Calu3 (cell line): ENCODE results near the gene YPEL1. TPM values are rescaled to one million over a fixed set of nuclear protein-coding genes. Genes with fewer than 3 reads are reported as not detected.

Experiments
- BruUV-seq: library from RNA; stranded (reverse); fragments of 400-500 nt; replicated peaks from 2 replicates; lab custom pipeline; 2021; lab: Mats Ljungman, UMichigan
- CTCF ChIA-PET: fragments of 300-600 bp; sonication (Branson Sonifier 250); formaldehyde crosslinking; loops from one replicate; lab custom pipeline; 2022; ENCODE audit warnings: antibody characterized with exemption; lab: Charles Lee
- DNase-seq: peaks from one replicate; pipeline ENCODE4 v3.0.0; 2022
- H3K27ac Mint-ChIP-seq: one replicate; pipeline ENCODE4 v1.8.0; 2022; ENCODE audit warnings: mixed read lengths; ENCODE audit not compliant: unreplicated experiment
- H3K27me3 Mint-ChIP-seq: one replicate; pipeline ENCODE4 v1.8.0; 2022; ENCODE audit warnings: mixed read lengths; ENCODE audit not compliant: unreplicated experiment
- H3K36me3 Mint-ChIP-seq: one replicate; pipeline ENCODE4 v1.8.0; 2022; ENCODE audit warnings: mild to moderate bottlenecking, moderate library complexity, mixed read lengths; ENCODE audit not compliant: insufficient read depth, unreplicated experiment
- H3K4me1 Mint-ChIP-seq: one replicate; pipeline ENCODE4 v1.8.0; 2022; ENCODE audit warnings: mild to moderate bottlenecking, low read depth, mixed read lengths; ENCODE audit not compliant: unreplicated experiment
- H3K4me3 Mint-ChIP-seq: one replicate; pipeline ENCODE4 v1.8.0; 2022; ENCODE audit warnings: mild to moderate bottlenecking, low read depth, moderate library complexity, mixed read lengths; ENCODE audit not compliant: unreplicated experiment
- H3K9me3 Mint-ChIP-seq: one replicate; pipeline ENCODE4 v1.8.0; 2022; ENCODE audit warnings: low read depth, mixed read lengths; ENCODE audit not compliant: unreplicated experiment
- CTCF ChIP-seq: fragments of 200-600 bp; IDR thresholded peaks from one replicate; pipeline ENCODE4 v1.8.0; 2022; ENCODE audit warnings: antibody characterized with exemption; ENCODE audit not compliant: unreplicated experiment
- intact Hi-C: fragments of 100-400 bp; cut with micrococcal nuclease; formaldehyde crosslinking; loops from one replicate; pipeline ENCODE4 v1.10.0; 2022; ENCODE audit not compliant: unreplicated experiment
- total RNA-seq: library from RNA; stranded (reverse); gene quantifications from 2 replicates; pipeline ENCODE4 v1.2.3, GENCODE V29; 2022

YPEL1 gene
- total RNA-seq, 1 experiment from 2014 or later: 3.3 TPM

GRCh38 chr22:21755851-21756284, 20.3 kb upstream of the YPEL1 start:
- H3K27ac Mint-ChIP-seq: no peak overlapping the region
- H3K9me3 Mint-ChIP-seq: no peaks in the 10 kb centered on the region
- CTCF ChIA-PET: no interaction called here
- no peak for DNase-seq
- peaks cover 25% of the 10 kb centered on the region for H3K36me3 Mint-ChIP-seq
- no peak overlapping the region for H3K4me3 Mint-ChIP-seq
- no TSS peak for BruUV-seq
- H3K4me1 Mint-ChIP-seq: peaks cover 7% of the 10 kb centered on the region
- intact Hi-C loops: no loop called here
- H3K27me3 Mint-ChIP-seq: no peaks in the 10 kb centered on the region
- TF ChIP-seq CTCF: no peak

- intact Hi-C loops: no loop called here
- Mint-ChIP-seq H3K4me1 (peaks cover 7% of the 10 kb centered on the region), H3K36me3 (peaks cover 25% of the 10 kb centered on the region), H3K9me3 (no peaks in the 10 kb centered on the region), H3K27ac (no peak overlapping the region), H3K4me3 (no peak overlapping the region), H3K27me3 (no peaks in the 10 kb centered on the region)
- CTCF ChIA-PET: no interaction called here
- DNase-seq: no peak
- TF ChIP-seq CTCF: no peak
- no TSS peak for BruUV-seq
These were observed 18.9 kb upstream of the YPEL1 start for GRCh38 chr22:21754523-21754922.

GRCh38 chr22:21753374-21754111, 17.9 kb upstream of the YPEL1 start:
- BruUV-seq: no TSS peak
- H3K27ac Mint-ChIP-seq: no peak overlapping the region
- intact Hi-C loops: no loop called here
- CTCF ChIA-PET: no interaction called here
- peaks cover 7% of the 10 kb centered on the region for H3K4me1 Mint-ChIP-seq
- DNase-seq: no peak
- H3K4me3 Mint-ChIP-seq: no peak overlapping the region
- no peaks in the 10 kb centered on the region for H3K27me3 Mint-ChIP-seq
- TF ChIP-seq CTCF: no peak
- H3K9me3 Mint-ChIP-seq: no peaks in the 10 kb centered on the region
- peaks cover 25% of the 10 kb centered on the region for H3K36me3 Mint-ChIP-seq

- intact Hi-C loops: no loop called here
- Mint-ChIP-seq H3K4me3 (no peak overlapping the region), H3K27ac (no peak overlapping the region), H3K9me3 (no peaks in the 10 kb centered on the region), H3K4me1 (peaks cover 7% of the 10 kb centered on the region), H3K27me3 (no peaks in the 10 kb centered on the region), H3K36me3 (peaks cover 25% of the 10 kb centered on the region)
- CTCF ChIA-PET: no interaction called here
- TF ChIP-seq CTCF: no peak
- no peak for DNase-seq
- no TSS peak for BruUV-seq
These were observed 16.7 kb upstream of the YPEL1 start for GRCh38 chr22:21752276-21752675.
